AG04450 (cell line): ENCODE measurements around the gene YPEL3. TPM values are rescaled to one million over a fixed set of nuclear protein-coding genes. Genes with fewer than 3 reads are reported as not detected.

Experiments
- CTCF ChIA-PET: fragments of 300-600, 350-600 bp; formaldehyde crosslinking; extraction: SDS; loops from one replicate; lab custom pipeline; 2022; ENCODE audit warnings: antibody characterized with exemption, inconsistent platforms; lab: Charles Lee
- POLR2A ChIA-PET: fragments of 350-600 bp; formaldehyde crosslinking; extraction: SDS; loops from one replicate; lab custom pipeline; 2021; ENCODE audit warnings: antibody characterized with exemption, inconsistent platforms; lab: Yijun Ruan, JAX
- DNase-seq: peaks from one replicate; pipeline ENCODE4 v3.0.0-alpha.2; 2011; ENCODE audit warnings: low read depth, low spot score
- H3K27ac ChIP-seq: one replicate; pipeline ENCODE4 v1.5.1; 2012; ENCODE audit warnings: low read depth, low read length, control low read depth
- H3K27me3 ChIP-seq: one replicate; pipeline ENCODE4 v1.6.0; 2012; ENCODE audit warnings: low read length; ENCODE audit not compliant: control insufficient read depth, insufficient read depth
- H3K4me3 ChIP-seq: 2 replicates; pipeline ENCODE4 v1.5.1; 2011; ENCODE audit warnings: mild to moderate bottlenecking, low read depth, low read length, control low read depth
- H3K9me3 ChIP-seq: 2 replicates; pipeline ENCODE4 v1.5.1; 2012; ENCODE audit warnings: low read length; ENCODE audit not compliant: control insufficient read depth, insufficient read depth
- CTCF ChIP-seq: IDR thresholded peaks from 2 replicates; pipeline ENCODE4 v1.5.1; 2011; ENCODE audit warnings: low read depth, low read length, control low read depth, inconsistent platforms
- polyA plus RNA-seq: library from polyadenylated mRNA; depleted of rRNA; stranded (reverse); fragments of >200 nt; gene quantifications from 2 replicates; pipeline ENCODE4 v1.2.3, GENCODE V29; 2011

YPEL3 gene
- polyA plus RNA-seq, 1 experiment, result 15.6 TPM

- no peaks in the 10 kb centered on the region for H3K27me3 ChIP-seq
- no peak for DNase-seq
- no peak for TF ChIP-seq CTCF
- peaks cover 3% of the 10 kb centered on the region; the same call in 1 of the 2 replicates for H3K9me3 ChIP-seq
- H3K27ac ChIP-seq, result peak overlapping the region; percentile 11
- H3K4me3 ChIP-seq, result no peak overlapping the region
- CTCF ChIA-PET, result interaction anchor here (0.6 to 3.0 kb wide), 2 partner anchors 13 to 34 kb away, joined by 3 to 12 read pairs; partner anchors contain the start of gene TBX6
- POLR2A ChIA-PET, result interaction anchor here (0.6 to 4.7 kb wide), 2 partner anchors 13 to 62 kb away, joined by 3 to 24 read pairs; partner anchors contain the start of gene ALDOA
Measured at GRCh38 chr16:30078744-30079143, 17.3 kb downstream of the YPEL3 start.

GRCh38 chr16:30077656-30078055 lies 18.4 kb downstream of the YPEL3 start:
- POLR2A ChIA-PET, result interaction anchor here (4.7 kb wide), 1 partner anchor 12 kb away, joined by 24 read pairs; the partner anchor contains the start of gene ALDOA
- DNase-seq, result no peak

DNA sequence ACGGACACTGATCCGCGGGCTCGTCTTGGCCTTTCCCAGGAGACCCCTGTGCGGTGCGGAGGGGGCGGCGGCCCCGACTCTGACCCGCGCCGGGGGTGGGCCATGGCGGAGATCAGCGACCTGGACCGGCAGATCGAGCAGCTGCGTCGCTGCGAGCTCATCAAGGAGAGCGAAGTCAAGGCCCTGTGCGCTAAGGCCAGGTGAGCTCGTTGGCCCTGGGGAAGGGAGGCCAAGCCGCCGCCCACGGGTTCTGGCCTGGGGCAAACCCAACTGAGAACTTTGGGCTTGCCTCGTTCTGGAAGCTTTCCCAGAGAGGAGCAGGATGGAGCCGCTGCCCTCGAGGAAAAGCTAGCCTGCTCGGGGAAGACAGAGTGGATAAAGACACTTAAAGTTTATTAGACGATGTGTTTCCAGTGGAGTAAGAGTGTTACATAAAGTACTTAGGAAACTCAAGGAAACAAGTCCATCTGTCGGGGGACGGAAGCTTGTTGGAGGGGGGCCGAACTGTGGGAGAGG lies 19.7 kb downstream of the YPEL3 start:
- CTCF ChIA-PET, result interaction anchor here (1.0 kb wide), 1 partner anchor 10 kb away, joined by 3 read pairs; no protein-coding TSS in a partner anchor
- Histone ChIP-seq H3K4me3 (peak overlapping the region; percentile 99), H3K27me3 (no peaks in the 10 kb centered on the region), H3K9me3 (peaks cover 3% of the 10 kb centered on the region; the same call in 1 of the 2 replicates), H3K27ac (peak overlapping the region; percentile 75)
- DNase-seq, result no peak
- TF ChIP-seq CTCF, result no peak
- POLR2A ChIA-PET, result interaction anchor here (0.6 to 4.7 kb wide), 2 partner anchors 10 to 15 kb away, joined by 3 to 24 read pairs; partner anchors contain the start of genes ALDOA and TBX6

More at GRCh38 chr16:30077656-30078055, 18.4 kb downstream of the YPEL3 start:
- Histone ChIP-seq H3K4me3 (peak overlapping the region; percentile 99), H3K27ac (peak overlapping the region; percentile 47), H3K27me3 (no peaks in the 10 kb centered on the region), H3K9me3 (peaks cover 3% of the 10 kb centered on the region; the same call in 1 of the 2 replicates)
- no peak for TF ChIP-seq CTCF
- CTCF ChIA-PET, result interaction anchor here (3.0 kb wide), 1 partner anchor 14 kb away, joined by 12 read pairs; the partner anchor contains the start of gene TBX6

DNA sequence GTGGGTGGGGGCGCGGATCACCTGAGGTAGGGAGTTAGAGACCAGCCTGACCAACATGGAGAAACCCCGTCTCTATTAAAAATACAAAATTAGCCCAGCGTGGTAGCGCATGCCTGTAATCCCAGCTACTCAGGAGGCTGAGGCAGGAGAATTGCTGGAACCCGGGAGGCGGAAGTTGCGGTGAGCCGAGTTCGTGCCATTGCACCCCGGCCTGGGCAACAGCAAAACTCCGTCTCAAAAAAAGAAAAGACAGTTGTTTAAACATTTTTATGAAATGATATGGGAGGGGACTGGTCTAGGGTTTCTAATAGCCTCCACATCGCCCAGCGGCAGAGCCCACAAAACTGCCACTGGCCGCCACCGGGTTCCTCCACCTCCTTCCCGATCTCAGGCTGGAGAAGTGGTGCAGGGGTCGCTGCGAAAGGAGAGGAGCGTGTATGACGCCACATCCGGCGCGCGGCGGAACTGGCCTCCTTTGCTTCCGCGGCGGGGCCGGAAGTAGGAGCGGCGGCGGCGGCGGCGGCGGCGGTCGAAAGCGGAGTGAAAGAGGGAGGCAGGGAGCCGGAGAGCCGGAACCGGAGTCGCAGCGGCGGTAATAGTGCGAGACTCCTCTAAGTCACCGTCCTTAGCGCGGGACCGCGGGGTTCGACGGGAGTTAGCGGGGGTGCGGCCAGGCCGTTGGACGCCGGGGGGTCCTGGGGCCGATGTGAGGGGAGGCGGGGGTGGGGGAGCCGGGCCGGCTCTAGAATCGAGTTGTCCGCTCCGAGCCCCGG lies 20.3 kb downstream of the YPEL3 start, which contains the start of gene PPP4C:
PPP4C (plus strand) TSS at position 492 of the 773 bp plus-strand sequence. CDS start 384 bp downstream, outside the sequence.
- H3K4me3 ChIP-seq, result peak within 1 kb of the TSS; percentile 99
- peak; percentile 66 for DNase-seq
- no peaks in the 10 kb centered on the region for H3K27me3 ChIP-seq
- ChIA-PET CTCF (interaction anchor here (1.0 kb wide), 1 partner anchor 9 kb away, joined by 3 read pairs; no protein-coding TSS in a partner anchor), POLR2A (interaction anchor here (0.7 to 4.7 kb wide), 4 partner anchors 9 to 499 kb away, joined by 3 to 24 read pairs (median 13); partner anchors contain the start of gene ALDOA)
- peaks cover 3% of the 10 kb centered on the region; the same call in 1 of the 2 replicates for H3K9me3 ChIP-seq
- TF ChIP-seq CTCF, result 0 out of 2 replicates have a peak, but pooled peaks have one; percentile 8
- peak within 1 kb of the TSS; percentile 81 for H3K27ac ChIP-seq
